Small intestine (tissue), 7 donors: ENCODE data around the gene POMT1. TPM values are rescaled to one million over a fixed set of nuclear protein-coding genes. Genes with fewer than 3 reads are reported as not detected.

Experiments used
- DNase-seq, 2 donors: peaks; one replicate each; pipeline versions ENCODE4 v3.0.0 to v3.0.0-alpha.2; 2013
- FAIRE-seq: peaks from 2 replicates; lab custom pipeline; 2012; peaks lifted over from hg19 to GRCh38; lab: Jason Lieb, UNC
- H3K27ac ChIP-seq, 3 donors: one replicate each; pipeline ENCODE4 v1.5.1; 2013; ENCODE audit warnings: low read length in 2 of 3, mild to moderate bottlenecking in 2 of 3, control low read depth in 1 of 3, inconsistent platforms in 1 of 3, low read depth in 1 of 3, moderate library complexity in 1 of 3
- H3K27me3 ChIP-seq, 3 donors: one replicate each; pipeline ENCODE4 v1.6.1; 2013; ENCODE audit warnings: low read length in 3 of 3, inconsistent platforms in 1 of 3; ENCODE audit not compliant: control insufficient read depth in 3 of 3, insufficient read depth in 3 of 3
- H3K36me3 ChIP-seq, 3 donors: one replicate each; pipeline ENCODE4 v1.6.1; 2013; ENCODE audit warnings: low read length in 3 of 3, inconsistent platforms in 1 of 3, low read depth in 1 of 3, mild to moderate bottlenecking in 1 of 3, moderate library complexity in 1 of 3; ENCODE audit not compliant: control insufficient read depth in 3 of 3, insufficient read depth in 2 of 3
- H3K4me1 ChIP-seq, 3 donors: one replicate each; pipeline ENCODE4 v1.6.1; 2013; ENCODE audit warnings: low read length in 2 of 3, inconsistent platforms in 1 of 3, low read depth in 1 of 3, mild to moderate bottlenecking in 1 of 3, moderate library complexity in 1 of 3; ENCODE audit not compliant: control insufficient read depth in 3 of 3, insufficient read depth in 2 of 3
- H3K4me3 ChIP-seq, 3 donors: one replicate each; pipeline ENCODE4 v1.5.1; 2013; ENCODE audit warnings: low read length in 3 of 3, control low read depth in 1 of 3, inconsistent platforms in 1 of 3, low read depth in 1 of 3, mild to moderate bottlenecking in 1 of 3, moderate library complexity in 1 of 3
- H3K9me3 ChIP-seq, 2 donors: one replicate each; pipeline ENCODE4 v1.6.1; 2013; ENCODE audit warnings: low read depth in 1 of 2, low read length in 1 of 2; ENCODE audit not compliant: control insufficient read depth in 2 of 2, insufficient read depth in 1 of 2
- WGBS, 3 donors: extraction: QIAGEN DNeasy Blood & Tissue Kit; methylation state at CpG; one replicate each; pipeline ENCODE4 v1.1.7; 2013; 5-methylcytosine and 5-hydroxymethylcytosine counted together
- polyA plus RNA-seq, 4 donors: library from polyadenylated mRNA; stranded (reverse) in 3 of 4; unstranded in 1 of 4; fragments of 200-250 nt in 3 of 4; fragments of 120-200 nt in 1 of 4; gene quantifications; one replicate each; pipeline versions ENCODE4 v1.2.1 to v1.2.3, GENCODE V29; 2013
- donor health status: healthy with polysubstance abuse.
- donor health status: control.
- donor health status: control.
- donor health status: Bipolar disorder and iron deficiency.
- donor health status: healthy.

POMT1 gene
- polyA plus RNA-seq, 4 donors, result 15.0 to 53.2 (median 35.5) TPM

GRCh38 chr9:131567910-131568309 lies 65.2 kb downstream of the POMT1 start:
- WGBS, 3 donors, result 95 to 98% (median 96%) methylated on average over 8 of the region's 8 CpGs
- H3K27me3 ChIP-seq, result no peaks in the 10 kb centered on the region
- H3K4me1 ChIP-seq, result no peaks in the 10 kb centered on the region
- H3K4me3 ChIP-seq, result no peak overlapping the region
- H3K9me3 ChIP-seq, result no peaks in the 10 kb centered on the region
- no peak for DNase-seq
- peaks cover 0 to 13% (median 6%) of the 10 kb centered on the region in 3 donors for H3K36me3 ChIP-seq
- H3K27ac ChIP-seq, result no peak overlapping the region
- FAIRE-seq, result no peak

Other genes starting within 250 kb of the POMT1 start
- 1 to 10 TPM in 3 of 4 donors, under 1 TPM in 1; 0.89 to 3.2 (median 2.0) TPM for gene FAM78A, start 226.4 kb upstream of the POMT1 start, polyA plus RNA-seq
- 1 to 10 TPM in 1 of 4 donors, under 1 TPM in 2, not detected in 1; 0.34 to 1.9 (median 0.54) TPM for gene PLPP7, start 213.2 kb upstream of the POMT1 start, polyA plus RNA-seq
- 100 to 1,000 TPM in 1 of 4 donors, 10 to 100 TPM in 3; 18.9 to 138 (median 40.7) TPM for gene PRRC2B, start 108.8 kb upstream of the POMT1 start, polyA plus RNA-seq
- 10 to 100 TPM; 18.1 to 40.6 (median 27.7) TPM for gene UCK1, start 28.3 kb downstream of the POMT1 start, polyA plus RNA-seq
- 1 to 10 TPM in 1 of 4 donors, under 1 TPM in 2, not detected in 1; 0.12 to 4.0 (median 0.89) TPM for gene PRRT1B, start 42.6 kb downstream of the POMT1 start, polyA plus RNA-seq
- gene RAPGEF1, start 237.2 kb downstream of the POMT1 start, polyA plus RNA-seq, result 10 to 100 TPM; 15.4 to 43.4 (median 21.2) TPM